ENCODE data around the gene NAALADL2.

DNA sequence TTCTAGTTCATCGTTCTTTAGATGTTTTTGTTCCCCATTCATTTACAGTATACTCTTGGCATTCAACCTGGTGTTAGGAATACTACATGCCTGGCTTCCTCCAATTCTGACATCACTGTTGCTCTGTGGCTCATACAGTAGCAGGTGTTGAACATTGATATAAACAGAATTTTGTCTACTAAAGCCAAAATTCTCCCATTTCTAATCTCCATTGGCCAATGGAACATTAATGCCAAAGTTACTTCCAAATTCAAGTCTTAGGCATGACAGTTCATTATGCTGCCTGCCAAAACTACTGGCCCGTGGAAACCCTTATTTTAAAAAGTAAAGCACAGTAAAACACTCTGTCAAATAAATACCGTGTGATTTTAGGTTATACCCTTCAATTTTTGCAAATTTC, 368.0 kb downstream of the NAALADL2 start:
- no peak for TF ChIP-seq POLR2AphosphoS5 (IDR thresholded peaks at IDR 0.05; ENCODE audit: borderline replicate concordance, low read depth, low read length)
- TF ChIP-seq EZH2 (IDR thresholded peaks at IDR 0.05): no peak
